GM23338 (cell line): Measurements from ENCODE around the gene EMX1. TPM values are rescaled to one million over a fixed set of nuclear protein-coding genes. Genes with fewer than 3 reads are reported as not detected.

Experiments used
- ATAC-seq: fragments of 200-7000 bp; cut with Tn5 transposase; 3 replicates; pipeline ENCODE4 v1.9.1; 2020
- DNase-seq: peaks from one replicate; pipeline ENCODE4 v3.0.0-alpha.2; 2015; ENCODE audit warnings: low spot score
- H2AFZ ChIP-seq: fragments of 200-600 bp; sonication (generic); 2 replicates; pipeline ENCODE4 v1.8.0; 2016; ENCODE audit warnings: antibody characterized with exemption, mild to moderate bottlenecking, moderate library complexity
- H3F3A ChIP-seq: fragments of 200-600 bp; sonication (generic); replicated peaks from 2 replicates; pipeline ENCODE4 v1.8.0; 2017; ENCODE audit warnings: antibody characterized with exemption, mixed run types, low read depth
- H3K27ac ChIP-seq: fragments of 200-600 bp; sonication (generic); 2 replicates; pipeline ENCODE4 v1.6.1; 2016; ENCODE audit warnings: low read depth
- H3K27me3 ChIP-seq: fragments of 200-600 bp; sonication (generic); 2 replicates; pipeline ENCODE4 v1.8.0; 2016; ENCODE audit warnings: mild to moderate bottlenecking, mixed run types, moderate library complexity; ENCODE audit not compliant: insufficient read depth
- H3K36me3 ChIP-seq: fragments of 200-600 bp; sonication (generic); 2 replicates; pipeline ENCODE4 v1.8.0; 2016; ENCODE audit warnings: mild to moderate bottlenecking; ENCODE audit not compliant: insufficient read depth
- H3K4me1 ChIP-seq: fragments of 200-600 bp; sonication (generic); 2 replicates; pipeline ENCODE4 v1.8.0; 2016; ENCODE audit warnings: mild to moderate bottlenecking, moderate library complexity; ENCODE audit not compliant: insufficient read depth
- H3K4me2 ChIP-seq: fragments of 200-600 bp; sonication (generic); 2 replicates; pipeline ENCODE4 v1.7.1; 2017; ENCODE audit warnings: mixed run types
- H3K4me3 ChIP-seq: fragments of 200-600 bp; sonication (generic); 2 replicates; pipeline ENCODE4 v1.6.1; 2016; ENCODE audit warnings: mixed run types
- H3K79me2 ChIP-seq: fragments of 200-600 bp; sonication (generic); replicated peaks from 2 replicates; pipeline ENCODE4 v1.8.0; 2017; ENCODE audit warnings: mild to moderate bottlenecking; ENCODE audit not compliant: insufficient read depth
- H3K9me2 ChIP-seq: fragments of 200-600 bp; sonication (generic); 2 replicates; pipeline ENCODE4 v1.8.0; 2017; ENCODE audit not compliant: insufficient read depth
- H4K20me1 ChIP-seq: fragments of 200-600 bp; sonication (generic); replicated peaks from 2 replicates; pipeline ENCODE4 v1.8.0; 2017; ENCODE audit warnings: mild to moderate bottlenecking; ENCODE audit not compliant: insufficient read depth
- H3K27ac Mint-ChIP-seq: 2 replicates; pipeline ENCODE4 v1.8.0; 2020; ENCODE audit warnings: inconsistent platforms, mild to moderate bottlenecking, moderate library complexity, mixed read lengths
- H3K27me3 Mint-ChIP-seq: 3 replicates; pipeline ENCODE4 v1.8.0; 2022; ENCODE audit warnings: low read depth, mild to moderate bottlenecking, moderate library complexity, mixed read lengths, inconsistent platforms; ENCODE audit not compliant: insufficient read depth, poor library complexity
- H3K36me3 Mint-ChIP-seq: 3 replicates; pipeline ENCODE4 v1.8.0; 2021; ENCODE audit warnings: low read depth, mild to moderate bottlenecking, inconsistent platforms, moderate library complexity, mixed read lengths
- H3K4me1 Mint-ChIP-seq: 3 replicates; pipeline ENCODE4 v1.8.0; 2020; ENCODE audit warnings: mild to moderate bottlenecking, inconsistent platforms, mixed read lengths
- H3K4me3 Mint-ChIP-seq: 3 replicates; pipeline ENCODE4 v1.8.0; 2021; ENCODE audit warnings: moderate library complexity, mild to moderate bottlenecking, inconsistent platforms, mixed read lengths
- H3K9me3 Mint-ChIP-seq: 3 replicates; pipeline ENCODE4 v1.8.0; 2020; ENCODE audit warnings: moderate library complexity, mild to moderate bottlenecking, inconsistent platforms, mixed read lengths
- CREB1 ChIP-seq: fragments of 250-450 bp; sonication (Bioruptor Pico); IDR thresholded peaks from 2 replicates; pipeline ENCODE4 v1.5.0; 2020; ENCODE audit warnings: low read depth, mild to moderate bottlenecking, moderate library complexity
- CTCF ChIP-seq, 2 experiments: fragments of 200-600 bp in 1 of 2; sonication (generic) in 1 of 2; conservative IDR thresholded peaks; 2 replicates each; pipeline versions ENCODE4 v1.5.1 to v1.6.1; 2016 to 2017; ENCODE audit warnings: antibody characterized with exemption in 2 of 2, low read depth in 2 of 2, mild to moderate bottlenecking in 2 of 2, moderate library complexity in 1 of 2
- EZH2 ChIP-seq: fragments of 200-600 bp; sonication (generic); IDR thresholded peaks from one replicate; pipeline ENCODE4 v1.8.0; 2017; ENCODE audit warnings: antibody characterized with exemption, mild to moderate bottlenecking, low read depth; ENCODE audit not compliant: unreplicated experiment
- EZH2phosphoT487 ChIP-seq: fragments of 200-600 bp; sonication (generic); IDR thresholded peaks from one replicate; pipeline ENCODE4 v1.8.1; 2018; ENCODE audit warnings: antibody characterized with exemption; ENCODE audit not compliant: unreplicated experiment
- JUNB ChIP-seq: IDR thresholded peaks from one replicate; pipeline ENCODE4 v1.6.1; 2016; ENCODE audit warnings: antibody characterized with exemption; ENCODE audit not compliant: unreplicated experiment
- REST ChIP-seq: IDR thresholded peaks from one replicate; pipeline ENCODE4 v1.6.1; 2018; ENCODE audit warnings: antibody characterized with exemption; ENCODE audit not compliant: unreplicated experiment
- ZNF114 ChIP-seq: fragments of 250-450 bp; sonication (Bioruptor Pico); IDR thresholded peaks from 2 replicates; pipeline ENCODE4 v1.5.0; 2020; ENCODE audit warnings: mild to moderate bottlenecking, moderate library complexity
- ZNF331 ChIP-seq: fragments of 250-450 bp; sonication (Bioruptor Pico); IDR thresholded peaks from 2 replicates; pipeline ENCODE4 v1.5.0; 2020; ENCODE audit warnings: low read depth, mild to moderate bottlenecking, moderate library complexity
- ZNF462 ChIP-seq: fragments of 250-450 bp; sonication (Bioruptor Pico); IDR thresholded peaks from 2 replicates; pipeline ENCODE4 v1.5.0; 2020; ENCODE audit warnings: mild to moderate bottlenecking, moderate library complexity
- polyA plus RNA-seq: library from polyadenylated mRNA; unstranded; fragments of >200 nt; fragmentation: Nextera tagmentation; extraction: Ambion mirVana; gene quantifications from 2 replicates; pipeline ENCODE4 v1.2.1, GENCODE V29; 2016
- total RNA-seq: library from RNA; depleted of rRNA; stranded (reverse); fragments of >200 nt; shearing (Covaris generic); gene quantifications from 2 replicates; pipeline ENCODE4 v1.2.3, GENCODE V29; 2014

Gene EMX1
- total and polyA plus RNA-seq, 2 experiments from 2014 or later = 3.9 to 7.9 TPM

- peaks cover 32% of the 10 kb centered on the region for H3K27me3 Mint-ChIP-seq
- H3K27me3 ChIP-seq = peaks cover 27% of the 10 kb centered on the region
- H4K20me1 ChIP-seq = no peaks in the 10 kb centered on the region
- H3K9me2 ChIP-seq = peaks cover 7% of the 10 kb centered on the region; the same call in 1 of the 2 replicates
- H3K4me1 ChIP-seq = peaks cover 9% of the 10 kb centered on the region
- no peak overlapping the region for H3K4me2 ChIP-seq
- no peaks in the 10 kb centered on the region; the same call in 1 of the 3 replicates for H3K9me3 Mint-ChIP-seq
- no peak overlapping the region for H3K27ac ChIP-seq
- no peak overlapping the region for H3K27ac Mint-ChIP-seq
- H3K36me3 ChIP-seq = no peaks in the 10 kb centered on the region
- no peak overlapping the region for H2AFZ ChIP-seq
- no peaks in the 10 kb centered on the region for H3K79me2 ChIP-seq
- TF ChIP-seq CTCF (conservative IDR thresholded peaks at IDR 0.05; ENCODE audit: low read depth in 2 of 2) (peak; percentile 58 to 82), EZH2phosphoT487 (no peak)
- DNase-seq (peak; percentile 67), ATAC-seq (peak; percentile 57)
- H3K4me1 Mint-ChIP-seq = peaks cover 36% of the 10 kb centered on the region
- H3K36me3 Mint-ChIP-seq = peaks cover 15% of the 10 kb centered on the region
- H3K4me3 ChIP-seq = no peak overlapping the region
- no peak overlapping the region for H3K4me3 Mint-ChIP-seq
- no peaks in the 10 kb centered on the region for H3F3A ChIP-seq
Observed at GRCh38 chr2:72934683-72935610, 17.6 kb downstream of the EMX1 start.

- H4K20me1 ChIP-seq = no peaks in the 10 kb centered on the region
- H3K9me2 ChIP-seq = peaks cover 7% of the 10 kb centered on the region; the same call in 1 of the 2 replicates
- peaks cover 20% of the 10 kb centered on the region for H3K27me3 ChIP-seq
- no peak overlapping the region for H3K27ac ChIP-seq
- Mint-ChIP-seq H3K4me3 (no peak overlapping the region; the same call in 2 of the 3 replicates), H3K36me3 (peaks cover 19% of the 10 kb centered on the region), H3K9me3 (no peaks in the 10 kb centered on the region; the same call in 1 of the 3 replicates), H3K27me3 (peaks cover 33% of the 10 kb centered on the region), H3K27ac (no peak overlapping the region), H3K4me1 (peaks cover 42% of the 10 kb centered on the region)
- no peaks in the 10 kb centered on the region for H3K36me3 ChIP-seq
- H3K4me2 ChIP-seq = no peak overlapping the region
- no peak overlapping the region for H2AFZ ChIP-seq
- ATAC-seq (no peak), DNase-seq (no peak)
- H3K4me3 ChIP-seq = no peak overlapping the region
- H3K79me2 ChIP-seq = no peaks in the 10 kb centered on the region
- no peaks in the 10 kb centered on the region for H3F3A ChIP-seq
- peaks cover 11% of the 10 kb centered on the region for H3K4me1 ChIP-seq
- TF ChIP-seq EZH2 (no peak), JUNB (no peak), REST (no peak), ZNF331 (CRISPR knock-in tag) (no peak), ZNF114 (CRISPR knock-in tag) (no peak), ZNF462 (CRISPR knock-in tag) (no peak), CREB1 (CRISPR knock-in tag) (no peak)
Observed at GRCh38 chr2:72935611-72935957, 18.3 kb downstream of the EMX1 start.
